ENCODE data around the gene RAB17. TPM values are rescaled to one million over a fixed set of nuclear protein-coding genes. Genes with fewer than 3 reads are reported as not detected.

Gene RAB17
- total RNA-seq, 3 donors from 2014 or later (not counting 1 experiment from before 2014, with no cell fraction given): not detected

DNA sequence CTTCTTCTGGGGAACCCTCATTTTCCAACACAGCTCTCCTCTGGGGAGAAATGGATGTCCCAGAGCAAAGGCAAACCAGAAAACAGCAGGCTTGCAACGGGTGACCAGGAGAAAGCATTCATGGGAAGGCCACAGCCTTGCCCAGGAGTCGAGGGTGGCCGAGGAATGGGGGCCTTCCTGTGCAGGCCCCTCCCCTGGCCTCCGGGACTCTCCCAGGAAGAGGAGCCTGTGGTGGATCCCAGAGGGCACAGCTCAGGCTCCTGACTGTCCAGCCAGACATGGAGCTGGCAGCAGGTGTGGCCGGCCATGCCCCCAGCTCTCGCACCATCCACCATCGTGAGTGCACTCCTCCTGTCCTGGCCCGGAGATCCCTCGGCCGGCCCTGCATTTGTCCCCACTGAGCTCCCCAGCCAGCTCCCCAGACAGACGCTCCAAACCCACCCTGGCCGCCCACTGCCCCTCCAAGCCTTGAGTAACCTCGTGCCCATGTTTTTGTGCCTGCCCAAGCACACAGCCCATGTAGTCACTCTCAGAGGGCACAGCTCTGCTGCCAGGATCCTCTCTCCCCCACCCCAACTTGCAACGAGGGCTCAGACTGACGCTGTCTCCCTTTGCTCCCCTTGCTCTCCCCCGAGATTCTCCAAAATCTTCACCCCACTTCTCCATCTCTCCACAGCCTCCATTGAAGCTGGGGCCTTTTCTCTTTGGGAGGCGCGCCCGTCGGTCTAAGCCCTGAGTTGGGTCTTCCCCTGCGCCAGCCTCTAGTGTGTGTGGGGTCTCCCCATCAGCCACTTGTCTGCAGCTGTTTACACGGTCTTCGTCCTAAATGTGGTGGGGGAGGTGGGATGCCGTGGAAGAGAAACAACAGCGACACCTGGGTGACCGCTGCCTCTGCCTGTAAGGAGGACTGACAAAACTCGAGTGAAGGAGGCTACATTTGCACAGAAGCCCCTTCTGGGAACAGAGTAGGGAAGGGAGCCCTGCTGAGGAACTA lies 14.4 kb downstream of the RAB17 start:
- Mint-ChIP-seq H3K27ac (no peak overlapping the region), H3K36me3 (no peaks in the 10 kb centered on the region), H3K9me3 (no peaks in the 10 kb centered on the region), H3K4me1 (peaks cover 5 to 6% of the 10 kb centered on the region in 2 donors), H3K4me3 (no peak overlapping the region), H3K27me3 (ENCODE audit: low read depth in 2 of 2) (no peaks in the 10 kb centered on the region)
- ATAC-seq (no peak), DNase-seq (no peak)
- Histone ChIP-seq H3K36me3 (ENCODE audit: control insufficient read depth, insufficient read depth, low read length) (no peaks in the 10 kb centered on the region), H3K27ac (ENCODE audit: low read length) (no peak overlapping the region), H3K4me1 (ENCODE audit: control insufficient read depth, insufficient read depth, low read length) (peaks cover 6% of the 10 kb centered on the region), H3K4me3 (ENCODE audit: low read length) (no peak overlapping the region), H3K27me3 (ENCODE audit: control insufficient read depth, insufficient read depth, low read length) (no peaks in the 10 kb centered on the region), H3K9me3 (ENCODE audit: control insufficient read depth, insufficient read depth, low read length) (no peaks in the 10 kb centered on the region)
- intact Hi-C loops (cut with micrococcal nuclease): no loop called here
- 89% methylated on average over 27 of the region's 27 CpGs for WGBS (ENCODE audit: insufficient coverage)
- TF ChIP-seq, protein P1, sequence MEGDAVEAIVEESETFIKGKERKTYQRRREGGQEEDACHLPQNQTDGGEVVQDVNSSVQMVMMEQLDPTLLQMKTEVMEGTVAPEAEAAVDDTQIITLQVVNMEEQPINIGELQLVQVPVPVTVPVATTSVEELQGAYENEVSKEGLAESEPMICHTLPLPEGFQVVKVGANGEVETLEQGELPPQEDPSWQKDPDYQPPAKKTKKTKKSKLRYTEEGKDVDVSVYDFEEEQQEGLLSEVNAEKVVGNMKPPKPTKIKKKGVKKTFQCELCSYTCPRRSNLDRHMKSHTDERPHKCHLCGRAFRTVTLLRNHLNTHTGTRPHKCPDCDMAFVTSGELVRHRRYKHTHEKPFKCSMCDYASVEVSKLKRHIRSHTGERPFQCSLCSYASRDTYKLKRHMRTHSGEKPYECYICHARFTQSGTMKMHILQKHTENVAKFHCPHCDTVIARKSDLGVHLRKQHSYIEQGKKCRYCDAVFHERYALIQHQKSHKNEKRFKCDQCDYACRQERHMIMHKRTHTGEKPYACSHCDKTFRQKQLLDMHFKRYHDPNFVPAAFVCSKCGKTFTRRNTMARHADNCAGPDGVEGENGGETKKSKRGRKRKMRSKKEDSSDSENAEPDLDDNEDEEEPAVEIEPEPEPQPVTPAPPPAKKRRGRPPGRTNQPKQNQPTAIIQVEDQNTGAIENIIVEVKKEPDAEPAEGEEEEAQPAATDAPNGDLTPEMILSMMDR (IDR thresholded peaks at IDR 0.05): no peak

DNA sequence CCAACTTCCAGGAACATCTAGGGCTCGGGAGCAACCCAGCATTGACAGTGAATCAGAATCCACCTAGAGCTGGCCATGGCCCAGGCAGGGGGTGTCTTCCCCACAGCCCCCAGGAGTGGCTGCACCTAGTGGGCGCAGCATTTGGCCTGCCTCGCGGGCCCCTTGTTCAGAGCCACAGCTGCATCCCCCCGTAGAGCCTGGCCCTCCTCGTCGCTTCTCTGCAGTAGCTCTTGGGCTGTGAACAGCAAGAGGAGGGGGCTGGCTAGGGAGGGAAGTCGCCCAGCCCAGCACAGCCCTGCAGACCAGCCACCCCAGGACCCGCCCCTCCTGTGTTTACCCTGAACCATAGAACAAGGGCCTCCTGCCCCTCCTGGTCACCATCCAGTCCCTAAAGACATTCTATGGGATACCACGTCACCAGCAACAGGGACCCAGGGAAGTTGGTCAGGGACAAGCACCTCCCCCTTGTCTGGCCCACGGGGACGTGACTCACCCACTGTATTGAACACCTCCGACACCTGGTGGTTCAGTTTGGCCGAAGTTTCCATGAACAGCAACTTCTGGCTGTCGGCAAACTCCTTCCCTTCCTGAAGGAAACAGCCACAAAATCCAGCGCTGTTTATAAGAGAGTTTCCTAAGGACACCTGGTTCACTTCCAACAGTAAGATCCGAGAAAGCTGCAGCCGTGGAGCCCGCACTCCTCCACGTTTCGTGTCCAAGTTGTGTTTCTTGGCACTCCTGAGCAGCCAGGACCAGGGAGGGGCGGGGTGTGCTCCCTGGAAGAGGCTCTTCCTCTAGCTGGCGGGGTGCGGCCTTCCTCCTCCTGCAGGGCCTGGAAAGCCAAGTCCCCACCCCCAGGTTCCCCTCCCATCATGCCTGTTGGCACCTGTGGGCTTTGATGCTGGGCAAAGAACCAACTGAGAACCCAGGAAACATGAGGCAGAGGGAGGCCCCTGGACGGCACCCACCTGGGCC lies 15.4 kb downstream of the RAB17 start:
- Mint-ChIP-seq H3K27me3 (ENCODE audit: low read depth in 2 of 2) (no peaks in the 10 kb centered on the region), H3K27ac (no peak overlapping the region), H3K36me3 (no peaks in the 10 kb centered on the region), H3K4me1 (peaks cover 5 to 6% of the 10 kb centered on the region in 2 donors), H3K9me3 (no peaks in the 10 kb centered on the region), H3K4me3 (no peak overlapping the region)
- Histone ChIP-seq H3K36me3 (ENCODE audit: control insufficient read depth, insufficient read depth, low read length) (no peaks in the 10 kb centered on the region), H3K27me3 (ENCODE audit: control insufficient read depth, insufficient read depth, low read length) (no peaks in the 10 kb centered on the region), H3K27ac (ENCODE audit: low read length) (no peak overlapping the region), H3K4me1 (ENCODE audit: control insufficient read depth, insufficient read depth, low read length) (peaks cover 6% of the 10 kb centered on the region), H3K9me3 (ENCODE audit: control insufficient read depth, insufficient read depth, low read length) (no peaks in the 10 kb centered on the region), H3K4me3 (ENCODE audit: low read length) (no peak overlapping the region)
- TF ChIP-seq, protein P1 (IDR thresholded peaks at IDR 0.05): no peak
- 84% methylated on average over 24 of the region's 25 CpGs for WGBS (ENCODE audit: insufficient coverage)
- ATAC-seq (no peak), DNase-seq (no peak)
- intact Hi-C loops (cut with micrococcal nuclease): loop anchor here (5.0 kb wide), 2 partner anchors 153 to 423 kb away; no protein-coding TSS in a partner anchor

DNA sequence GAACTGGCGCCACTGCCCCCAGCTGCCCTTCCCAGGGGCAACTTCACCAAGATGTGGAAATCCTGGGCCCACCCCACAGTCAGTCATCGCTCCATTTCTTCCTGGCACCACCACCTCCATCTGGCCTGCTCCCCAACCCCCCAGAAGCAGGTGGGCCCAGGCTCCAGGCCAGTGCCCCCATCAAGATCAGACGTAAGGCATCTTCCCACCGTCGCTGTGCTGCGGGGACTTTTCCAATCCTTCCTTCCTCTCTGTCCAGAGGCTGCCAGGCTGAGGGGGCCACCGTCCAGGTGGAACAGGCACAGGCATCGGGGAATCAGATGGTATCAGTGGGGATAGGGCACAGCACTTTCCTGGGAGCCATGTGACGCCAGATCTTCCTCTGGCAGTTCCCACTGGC lies 16.1 kb downstream of the RAB17 start:
- Histone ChIP-seq H3K36me3 (ENCODE audit: control insufficient read depth, insufficient read depth, low read length) (no peaks in the 10 kb centered on the region), H3K4me1 (ENCODE audit: control insufficient read depth, insufficient read depth, low read length) (peaks cover 6% of the 10 kb centered on the region), H3K27me3 (ENCODE audit: control insufficient read depth, insufficient read depth, low read length) (no peaks in the 10 kb centered on the region), H3K9me3 (ENCODE audit: control insufficient read depth, insufficient read depth, low read length) (no peaks in the 10 kb centered on the region), H3K4me3 (ENCODE audit: low read length) (no peak overlapping the region), H3K27ac (ENCODE audit: low read length) (no peak overlapping the region)
- Mint-ChIP-seq H3K4me3 (no peak overlapping the region), H3K9me3 (no peaks in the 10 kb centered on the region), H3K27ac (no peak overlapping the region), H3K36me3 (no peaks in the 10 kb centered on the region), H3K4me1 (peaks cover 5 to 6% of the 10 kb centered on the region in 2 donors), H3K27me3 (ENCODE audit: low read depth in 2 of 2) (peaks cover 0 to 3% of the 10 kb centered on the region in 2 donors)
- DNase-seq (no peak), ATAC-seq (no peak)
- WGBS (ENCODE audit: insufficient coverage): 92% methylated on average over 9 of the region's 9 CpGs
- intact Hi-C loops (cut with micrococcal nuclease): loop anchor here (5.0 kb wide), 2 partner anchors 152 to 422 kb away; no protein-coding TSS in a partner anchor
- TF ChIP-seq, protein P1 (IDR thresholded peaks at IDR 0.05): no peak

Measured in natural killer cell (primary cell).